DMS153 (cell line): ENCODE measurements around the gene ROCK2.
"Not testable (repeated sequence)": the region's sequence is repeated elsewhere in the genome, so short reads cannot be mapped to it uniquely, and the experiment has no call there.

Experiments used
- DNase-seq: peaks from one replicate; lab custom pipeline; 2025; lab: John Stamatoyannopoulos, UW

Gene ROCK2

GRCh38 chr2:11236335-11236734 lies 108.1 kb downstream of the ROCK2 start:
- DNase-seq = no peak

DNA sequence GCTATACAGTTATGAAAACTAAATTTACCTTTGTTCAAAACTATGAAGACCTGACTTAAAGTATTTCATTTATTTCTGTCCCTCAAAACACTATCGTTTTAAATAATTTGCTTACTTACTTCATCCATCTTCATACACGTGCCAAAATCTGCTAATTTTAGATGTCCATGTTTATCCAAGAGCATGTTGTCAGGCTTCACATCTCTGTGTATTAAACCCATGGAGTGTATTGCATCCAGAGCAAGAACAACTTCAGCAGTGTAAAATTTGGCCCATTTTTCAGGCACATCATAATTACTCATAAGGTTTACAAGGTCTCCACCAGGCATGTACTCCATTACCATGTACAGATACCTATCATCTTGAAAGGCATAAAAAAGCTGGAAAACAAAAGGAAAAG lies 108.9 kb downstream of the ROCK2 start:
- DNase-seq = no peak

DNA sequence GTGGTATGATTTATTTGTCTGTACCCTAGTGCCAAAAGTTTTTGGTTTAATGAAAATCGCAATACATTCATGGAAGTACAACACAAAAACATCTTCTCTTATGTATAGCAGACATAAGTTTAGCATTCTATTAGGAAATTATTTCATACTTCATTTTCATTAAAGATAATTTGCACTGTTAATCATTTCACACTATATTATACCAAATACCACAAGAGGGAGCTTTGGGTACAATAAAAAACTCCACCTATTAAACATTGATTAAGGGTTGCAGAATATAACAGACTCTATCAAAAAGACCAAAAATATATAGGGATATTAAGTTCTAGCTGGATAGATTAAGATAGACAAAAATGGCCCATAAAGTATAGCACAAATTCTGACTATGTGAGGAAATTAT lies 110.1 kb downstream of the ROCK2 start:
- DNase-seq = no peak

DNA sequence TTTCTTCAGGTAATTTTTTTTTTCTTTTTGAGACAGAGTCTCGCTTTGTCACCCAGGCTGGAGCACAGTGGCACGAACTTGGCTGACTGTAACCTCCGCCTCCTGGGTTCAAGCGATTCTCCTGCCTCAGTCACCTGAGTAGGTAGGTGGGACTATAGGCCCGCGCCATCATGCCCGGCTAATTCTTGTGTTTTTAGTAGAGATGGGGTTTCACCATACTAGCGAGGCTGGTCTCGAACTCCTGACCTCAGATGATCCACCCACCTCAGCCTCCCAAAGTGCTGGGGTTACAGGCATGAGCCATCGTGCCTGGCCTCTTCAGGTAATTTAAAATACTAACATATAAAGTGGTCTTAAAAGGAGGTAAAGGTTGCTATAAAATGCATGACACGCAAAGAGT lies 113.2 kb downstream of the ROCK2 start:
- not testable (repeated sequence) for DNase-seq

DNA sequence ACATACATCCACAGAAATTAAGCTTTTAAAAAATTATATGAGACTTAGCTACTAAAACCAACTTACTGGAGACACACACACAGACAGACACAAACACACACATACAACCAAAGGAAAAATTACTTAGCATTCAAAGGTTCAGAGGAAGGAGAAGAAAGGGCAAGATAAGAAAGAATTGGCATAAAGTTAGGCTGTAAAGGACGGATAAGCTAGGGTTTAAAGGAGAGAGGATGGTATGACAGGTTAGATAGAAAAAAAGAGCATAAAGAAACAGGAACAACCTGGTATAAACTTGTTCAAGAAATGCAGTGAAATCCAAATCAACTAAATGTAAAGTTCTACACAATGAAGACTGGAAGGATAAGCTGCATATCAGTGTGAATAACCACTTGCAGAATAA lies 115.7 kb downstream of the ROCK2 start:
- no peak for DNase-seq

- no peak for DNase-seq
These were observed 116.8 kb downstream of the ROCK2 start for GRCh38 chr2:11227595-11227994.

GRCh38 chr2:11224887-11225286 lies 119.5 kb downstream of the ROCK2 start:
- DNase-seq = no peak

- no peak for DNase-seq
These were observed 121.6 kb downstream of the ROCK2 start for GRCh38 chr2:11222845-11223244.

DNA sequence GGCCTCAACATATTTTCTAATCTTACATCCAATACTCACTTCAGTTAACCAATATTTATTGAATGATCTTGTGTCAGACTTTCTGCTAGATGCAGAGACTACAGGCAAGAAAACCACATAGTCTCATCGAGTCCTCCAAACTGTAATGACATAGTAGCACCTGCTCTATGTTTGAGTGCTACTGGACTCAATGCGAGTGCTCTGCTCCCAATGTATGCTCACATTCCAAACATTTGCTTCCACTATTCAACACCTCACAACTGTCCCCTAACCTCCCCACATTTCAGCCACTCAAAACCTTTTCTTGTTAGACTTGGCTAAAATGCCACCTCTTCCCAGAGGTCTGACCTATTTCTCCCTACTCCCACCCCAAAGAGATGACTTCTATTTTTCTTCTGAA lies 124.0 kb downstream of the ROCK2 start:
- DNase-seq = no peak

DNA sequence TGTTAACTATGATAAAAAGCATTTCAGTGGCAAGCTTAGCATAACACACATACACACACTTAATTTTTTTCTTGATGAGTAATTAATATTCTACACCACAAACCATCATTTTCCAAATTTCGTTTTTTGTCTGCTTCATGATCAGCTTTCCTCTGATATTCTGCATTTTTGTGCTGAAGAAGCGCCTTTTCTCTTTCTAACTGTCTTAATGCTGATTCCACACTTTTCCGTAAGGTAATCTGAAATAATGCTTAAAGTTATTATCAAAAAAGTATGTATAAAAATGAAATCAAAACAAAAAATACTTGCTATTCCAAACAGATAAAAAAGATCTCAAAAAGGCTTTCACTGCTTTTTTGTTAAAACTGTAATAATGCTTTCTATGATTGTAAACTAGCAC lies 129.0 kb downstream of the ROCK2 start:
- no peak for DNase-seq

DNA sequence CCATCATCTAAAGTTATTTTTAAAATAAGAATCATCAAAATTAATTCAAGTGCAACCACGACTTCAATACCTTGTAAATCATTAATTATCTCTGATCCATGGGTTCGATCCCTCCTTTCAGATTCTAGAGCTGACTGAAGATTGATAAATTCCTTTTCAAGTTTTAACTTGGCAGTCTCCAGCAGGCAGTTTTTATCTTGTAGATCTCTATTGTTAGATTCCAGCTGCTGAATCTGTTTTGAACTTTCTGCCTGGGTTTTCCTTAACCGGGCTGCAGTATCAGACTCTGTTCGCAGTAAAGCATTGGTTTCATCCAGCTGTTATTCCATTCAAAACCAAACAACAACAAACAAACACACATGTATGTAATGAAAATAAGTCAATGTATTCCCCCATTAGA lies 129.7 kb downstream of the ROCK2 start:
- no peak for DNase-seq

DNA sequence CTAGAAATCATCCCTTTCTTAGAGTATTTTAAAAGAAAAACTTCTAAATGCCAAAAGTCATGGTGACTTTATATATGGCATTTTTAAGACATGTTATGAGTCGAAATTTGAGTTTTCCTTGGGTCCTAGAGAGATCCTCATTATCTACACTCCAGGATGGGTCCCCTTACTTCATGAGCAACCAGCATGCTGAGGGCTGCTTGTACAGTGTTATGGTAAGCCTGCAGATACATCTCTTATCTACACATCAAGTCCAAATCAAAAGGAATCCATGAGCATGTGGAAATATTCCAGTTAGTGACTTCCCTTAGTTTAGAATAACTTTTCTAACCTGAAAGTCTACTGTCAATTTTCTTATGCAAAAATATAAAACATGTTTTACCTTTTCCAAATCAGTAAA lies 130.5 kb downstream of the ROCK2 start:
- DNase-seq = no peak

DNA sequence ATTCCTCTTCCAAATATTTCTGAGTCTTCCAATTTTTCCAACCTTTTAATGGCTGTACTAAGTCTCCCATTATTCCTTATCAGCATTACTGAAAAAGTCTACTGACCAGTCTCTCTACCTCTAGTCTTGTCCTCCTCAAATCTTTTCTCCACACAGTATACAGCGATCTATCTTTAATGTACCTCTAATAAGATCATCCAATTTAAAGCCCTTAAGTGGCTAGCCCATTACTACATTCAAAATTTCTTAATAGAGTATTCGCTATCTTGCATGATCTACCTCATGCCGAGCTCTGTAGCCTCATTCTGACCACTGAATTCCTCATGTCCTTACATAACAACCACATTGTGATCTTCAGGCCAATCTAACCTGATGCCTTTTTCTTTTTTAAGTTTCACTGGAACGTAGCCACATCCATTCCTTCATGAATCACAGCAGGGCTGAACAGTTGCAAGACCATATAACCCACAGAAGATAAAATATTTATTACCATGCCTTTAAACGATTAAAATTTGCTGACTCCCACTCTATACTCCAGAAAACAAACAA lies 131.3 kb downstream of the ROCK2 start:
- DNase-seq = no peak

GRCh38 chr2:11212645-11213044 lies 131.8 kb downstream of the ROCK2 start:
- no peak for DNase-seq

- no peak for DNase-seq
These were observed 136.4 kb downstream of the ROCK2 start for GRCh38 chr2:11208083-11208482.

DNA sequence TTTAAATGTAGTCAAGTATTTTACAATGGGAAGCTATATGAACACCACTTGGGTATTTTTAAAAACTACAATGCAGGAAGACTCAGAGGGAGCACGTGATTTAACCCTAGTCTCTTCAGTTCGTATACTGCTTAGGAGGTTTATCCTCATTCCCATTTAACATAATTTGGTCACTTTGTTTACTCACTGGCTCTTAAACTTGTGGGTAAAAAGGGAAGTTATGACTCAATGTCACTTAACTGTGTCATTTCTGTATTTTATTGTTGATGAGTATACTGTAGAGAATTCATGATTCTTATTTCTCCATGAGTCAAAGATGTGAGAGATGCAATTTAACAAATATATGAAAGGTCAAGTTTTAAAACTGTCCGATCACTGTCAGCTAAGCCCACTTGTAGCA lies 141.0 kb downstream of the ROCK2 start:
- DNase-seq = no peak

DNA sequence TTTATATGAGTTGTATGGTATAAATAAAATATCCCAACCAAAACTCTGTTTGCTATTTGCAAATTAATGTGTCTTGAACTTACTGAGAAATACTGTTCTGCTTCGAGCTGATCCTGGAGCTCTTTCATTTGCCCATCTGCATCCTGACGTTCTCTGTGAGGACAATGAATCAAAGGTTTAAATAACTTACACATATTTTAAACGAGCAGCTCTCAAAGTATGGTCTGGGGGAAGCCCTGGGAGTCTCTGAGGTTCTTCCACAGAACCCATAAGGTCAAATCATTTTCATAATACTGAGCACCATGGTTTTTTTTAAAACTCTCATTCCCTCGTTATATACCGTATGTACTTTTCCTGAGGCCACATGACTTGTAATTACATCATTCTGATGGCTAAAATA lies 142.5 kb downstream of the ROCK2 start:
- no peak for DNase-seq

- DNase-seq = no peak
These were observed 143.8 kb downstream of the ROCK2 start for GRCh38 chr2:11200651-11201050.

- DNase-seq = no peak
These were observed 148.2 kb downstream of the ROCK2 start for GRCh38 chr2:11196246-11196645.

DNA sequence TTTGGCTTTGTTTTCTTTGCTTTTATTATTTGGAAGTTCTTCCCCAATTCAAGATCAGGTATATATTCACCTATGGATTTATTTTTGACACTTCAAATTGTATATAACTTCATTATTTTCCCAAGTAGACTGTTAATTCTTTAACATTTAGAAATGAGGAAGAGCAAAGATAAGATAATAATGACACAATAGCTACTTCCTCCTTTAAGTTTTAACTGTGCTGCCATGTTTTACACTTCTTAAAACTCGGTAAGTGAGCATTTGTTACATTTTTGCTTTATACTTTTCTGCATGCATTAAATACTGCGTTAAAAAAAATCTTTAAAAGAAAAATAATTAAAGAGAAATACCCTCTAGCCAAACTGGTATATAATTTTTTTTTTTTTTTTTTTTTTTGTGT lies 156.7 kb downstream of the ROCK2 start:
- no peak for DNase-seq

DNA sequence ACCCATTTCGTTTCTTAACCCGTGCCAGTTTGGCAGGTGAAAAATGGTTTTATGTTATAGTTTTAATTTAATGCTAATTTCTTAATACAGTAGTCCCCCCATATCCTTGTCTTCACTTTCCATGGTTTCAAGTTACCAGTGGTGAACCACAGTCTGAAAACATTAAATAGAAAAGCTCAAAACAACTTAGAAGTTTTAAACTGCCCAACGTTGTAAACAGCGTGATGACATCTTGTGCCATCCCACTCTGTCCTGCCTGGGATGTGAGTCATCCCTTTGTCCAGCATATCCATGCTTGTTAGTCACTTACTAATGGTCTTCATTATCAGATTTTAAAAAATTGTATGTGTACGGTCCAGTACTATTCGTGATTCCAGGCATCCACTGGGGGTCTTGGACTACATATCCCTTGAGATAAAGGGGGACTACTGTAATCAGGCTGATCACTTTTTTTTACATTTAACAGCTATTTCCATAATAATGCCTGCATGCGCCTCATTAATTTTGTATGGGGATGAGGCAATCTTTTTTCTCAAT lies 157.3 kb downstream of the ROCK2 start:
- DNase-seq = no peak

- DNase-seq = no peak
These were observed 158.3 kb downstream of the ROCK2 start for GRCh38 chr2:11186145-11186544.

DNA sequence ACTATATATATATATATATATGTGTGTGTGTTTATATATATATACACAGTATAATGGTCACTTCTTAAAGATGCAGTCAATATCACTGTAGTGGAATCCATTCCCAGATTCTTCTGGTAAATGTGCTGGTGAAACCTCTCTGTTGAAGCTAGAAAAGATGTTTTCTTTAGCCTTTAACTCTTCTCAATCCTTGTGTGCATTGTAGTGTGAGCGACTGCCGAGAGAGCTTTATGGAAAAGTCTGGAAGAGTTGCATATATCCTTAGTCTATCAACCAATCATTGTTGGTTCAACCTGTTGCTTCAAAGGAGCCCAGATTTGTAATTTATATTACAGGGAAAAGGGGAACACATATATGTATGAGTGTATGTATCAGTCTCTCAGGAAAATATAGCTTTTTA lies 161.5 kb downstream of the ROCK2 start:
- DNase-seq = no peak

DNA sequence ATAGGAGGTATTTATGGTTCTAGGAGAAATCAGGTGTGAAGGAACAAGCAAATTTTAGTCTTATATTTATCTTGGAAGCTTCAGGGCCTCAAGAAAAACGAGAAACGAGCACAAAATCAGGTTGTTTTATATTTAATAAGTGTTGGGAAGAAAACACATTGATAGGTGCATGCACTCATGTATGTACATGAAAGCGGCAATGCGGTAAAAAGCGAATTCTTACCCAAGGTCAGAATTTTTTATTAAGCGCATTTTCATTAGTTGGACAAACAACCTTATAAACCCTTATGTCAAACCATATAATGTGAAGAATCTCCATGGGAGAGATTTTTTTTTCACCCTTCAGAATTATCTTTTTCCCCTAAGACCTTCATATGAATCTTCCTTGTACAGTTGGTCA lies 163.8 kb downstream of the ROCK2 start:
- no peak for DNase-seq

DNA sequence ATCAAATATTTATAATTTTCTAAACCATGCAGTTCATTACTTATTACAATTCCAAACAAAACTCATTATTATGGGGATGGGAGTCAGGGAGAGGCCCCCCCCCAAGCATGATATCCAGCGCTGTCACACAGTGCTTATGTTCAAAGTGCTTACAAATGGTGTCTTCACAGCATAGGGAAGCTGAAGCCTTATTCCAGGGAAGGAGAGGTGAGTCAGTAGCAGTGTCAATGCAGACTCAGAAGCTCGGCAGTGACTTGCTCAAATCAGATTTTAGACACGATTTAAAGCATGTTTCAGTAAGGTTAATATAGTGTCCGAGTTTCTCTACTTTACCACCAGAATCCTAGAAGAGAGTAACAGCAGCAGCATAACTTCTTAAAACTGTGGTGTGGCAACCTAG lies 164.5 kb downstream of the ROCK2 start:
- no peak for DNase-seq
